Osteoblast (primary cell): ENCODE results near the gene SPATA31D4. TPM values are rescaled to one million over a fixed set of nuclear protein-coding genes. Genes with fewer than 3 reads are reported as not detected.
"Not testable (repeated sequence)": the region's sequence is repeated elsewhere in the genome, so short reads cannot be mapped to it uniquely, and the experiment has no call there.

Source experiments
- DNase-seq: peaks from one replicate; pipeline ENCODE4 v3.0.0; 2011; ENCODE audit warnings: low spot score, mixed read lengths; ENCODE audit not compliant: insufficient read length; ENCODE audit errors: missing footprints
- H2AFZ ChIP-seq: 2 replicates; pipeline ENCODE4 v1.6.0; 2011; ENCODE audit warnings: mild to moderate bottlenecking, low read length
- H3K27ac ChIP-seq: 2 replicates; pipeline ENCODE4 v1.5.1; 2011; ENCODE audit warnings: mild to moderate bottlenecking, low read depth, low read length, moderate library complexity
- H3K27me3 ChIP-seq: 2 replicates; pipeline ENCODE4 v1.6.0; 2012; ENCODE audit warnings: mild to moderate bottlenecking, control low read depth, inconsistent platforms, low read length, moderate library complexity; ENCODE audit not compliant: insufficient read depth
- H3K36me3 ChIP-seq: 2 replicates; pipeline ENCODE4 v1.5.1; 2011; ENCODE audit warnings: mild to moderate bottlenecking, low read length, control low read depth, moderate library complexity; ENCODE audit not compliant: insufficient read depth
- H3K4me1 ChIP-seq: 2 replicates; pipeline ENCODE4 v1.5.1; 2011; ENCODE audit warnings: mild to moderate bottlenecking, low read length, control low read depth, moderate library complexity; ENCODE audit not compliant: insufficient read depth
- H3K4me2 ChIP-seq: 2 replicates; pipeline ENCODE4 v1.6.0; 2011; ENCODE audit warnings: mild to moderate bottlenecking, low read length; ENCODE audit not compliant: insufficient read depth
- H3K4me3 ChIP-seq: fragments of 200-600 bp; sonication (generic); 3 replicates; pipeline ENCODE4 v1.5.1; 2012; ENCODE audit warnings: mild to moderate bottlenecking, low read length, inconsistent platforms; ENCODE audit not compliant: insufficient read depth
- H3K79me2 ChIP-seq: 2 replicates; pipeline ENCODE4 v1.6.0; 2012; ENCODE audit warnings: mild to moderate bottlenecking, low read length, control low read depth, inconsistent platforms; ENCODE audit not compliant: insufficient read depth
- H3K9me3 ChIP-seq: 2 replicates; pipeline ENCODE4 v1.5.1; 2011; ENCODE audit warnings: low read depth, low read length, control low read depth
- H4K20me1 ChIP-seq: 2 replicates; pipeline ENCODE4 v1.6.0; 2012; ENCODE audit warnings: mild to moderate bottlenecking, low read length, control low read depth; ENCODE audit not compliant: insufficient read depth
- total RNA-seq: library from RNA; depleted of rRNA; stranded (reverse); fragments of >200 nt; gene quantifications from 2 replicates; pipeline ENCODE4 v1.2.3, GENCODE V29; 2012
- TF ChIP-seq, protein P1 (sequence below): IDR thresholded peaks from 2 replicates; pipeline ENCODE4 v1.5.1; 2011; ENCODE audit warnings: mild to moderate bottlenecking, low read depth, low read length, moderate library complexity; ENCODE audit errors: extremely low read depth

SPATA31D4 gene
- total RNA-seq, 1 donor = not detected

DNA sequence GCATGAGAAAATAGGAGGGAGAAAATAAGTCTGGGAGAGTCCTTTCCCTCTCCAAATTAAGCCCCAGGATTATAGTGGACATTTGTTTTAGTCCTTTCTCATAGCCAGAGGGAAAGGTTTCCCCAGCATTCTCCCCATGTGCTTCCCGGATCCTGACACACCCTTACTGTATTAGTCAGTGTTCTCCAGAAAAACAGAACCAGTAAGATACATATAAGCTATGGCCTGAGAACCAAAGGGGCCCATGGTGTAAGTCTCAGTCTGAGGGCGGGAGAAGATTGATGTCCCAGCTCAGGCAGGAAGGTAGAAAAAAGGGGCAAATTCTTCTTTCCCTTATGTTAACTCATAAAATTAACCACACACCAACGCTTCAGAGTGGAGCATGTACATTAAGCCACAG, 25.6 kb upstream of the SPATA31D4 start:
- H4K20me1 ChIP-seq = no peaks in the 10 kb centered on the region
- no peak overlapping the region for H2AFZ ChIP-seq
- H3K4me1 ChIP-seq = peaks cover 3% of the 10 kb centered on the region
- no peaks in the 10 kb centered on the region for H3K9me3 ChIP-seq
- H3K27ac ChIP-seq = no peak overlapping the region
- TF ChIP-seq, protein P1, sequence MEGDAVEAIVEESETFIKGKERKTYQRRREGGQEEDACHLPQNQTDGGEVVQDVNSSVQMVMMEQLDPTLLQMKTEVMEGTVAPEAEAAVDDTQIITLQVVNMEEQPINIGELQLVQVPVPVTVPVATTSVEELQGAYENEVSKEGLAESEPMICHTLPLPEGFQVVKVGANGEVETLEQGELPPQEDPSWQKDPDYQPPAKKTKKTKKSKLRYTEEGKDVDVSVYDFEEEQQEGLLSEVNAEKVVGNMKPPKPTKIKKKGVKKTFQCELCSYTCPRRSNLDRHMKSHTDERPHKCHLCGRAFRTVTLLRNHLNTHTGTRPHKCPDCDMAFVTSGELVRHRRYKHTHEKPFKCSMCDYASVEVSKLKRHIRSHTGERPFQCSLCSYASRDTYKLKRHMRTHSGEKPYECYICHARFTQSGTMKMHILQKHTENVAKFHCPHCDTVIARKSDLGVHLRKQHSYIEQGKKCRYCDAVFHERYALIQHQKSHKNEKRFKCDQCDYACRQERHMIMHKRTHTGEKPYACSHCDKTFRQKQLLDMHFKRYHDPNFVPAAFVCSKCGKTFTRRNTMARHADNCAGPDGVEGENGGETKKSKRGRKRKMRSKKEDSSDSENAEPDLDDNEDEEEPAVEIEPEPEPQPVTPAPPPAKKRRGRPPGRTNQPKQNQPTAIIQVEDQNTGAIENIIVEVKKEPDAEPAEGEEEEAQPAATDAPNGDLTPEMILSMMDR = no peak
- no peak overlapping the region for H3K4me2 ChIP-seq
- peak; percentile 25 for DNase-seq
- no peak overlapping the region for H3K4me3 ChIP-seq
- no peaks in the 10 kb centered on the region for H3K27me3 ChIP-seq
- no peaks in the 10 kb centered on the region for H3K79me2 ChIP-seq
- H3K36me3 ChIP-seq = no peaks in the 10 kb centered on the region

DNA sequence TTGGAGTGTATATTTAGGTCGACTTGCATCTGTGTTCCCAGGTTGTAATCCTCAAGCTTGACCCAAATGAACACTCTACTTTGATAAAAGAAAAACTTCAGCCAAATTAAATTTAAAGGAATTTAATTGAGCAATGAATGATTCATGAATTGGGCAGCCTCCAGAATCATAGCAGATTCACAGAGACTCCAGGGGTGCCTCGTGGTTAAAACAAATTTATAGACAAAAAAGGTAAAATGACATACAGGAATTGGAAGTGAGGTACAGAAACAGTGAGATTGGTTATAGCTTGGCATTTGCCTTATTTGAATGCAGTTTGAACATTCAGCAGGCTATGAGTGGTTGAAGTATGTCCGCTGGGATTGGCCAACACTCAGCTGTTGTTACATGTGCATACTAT, 21.6 kb upstream of the SPATA31D4 start:
- DNase-seq = no peak
- Histone ChIP-seq H3K4me1 (peaks cover 3% of the 10 kb centered on the region), H3K27me3 (no peaks in the 10 kb centered on the region), H3K79me2 (no peaks in the 10 kb centered on the region), H3K9me3 (no peaks in the 10 kb centered on the region), H3K4me2 (no peak overlapping the region), H3K4me3 (no peak overlapping the region), H4K20me1 (no peaks in the 10 kb centered on the region), H3K36me3 (no peaks in the 10 kb centered on the region), H3K27ac (no peak overlapping the region), H2AFZ (no peak overlapping the region)
- TF ChIP-seq, protein P1 = no peak

DNA sequence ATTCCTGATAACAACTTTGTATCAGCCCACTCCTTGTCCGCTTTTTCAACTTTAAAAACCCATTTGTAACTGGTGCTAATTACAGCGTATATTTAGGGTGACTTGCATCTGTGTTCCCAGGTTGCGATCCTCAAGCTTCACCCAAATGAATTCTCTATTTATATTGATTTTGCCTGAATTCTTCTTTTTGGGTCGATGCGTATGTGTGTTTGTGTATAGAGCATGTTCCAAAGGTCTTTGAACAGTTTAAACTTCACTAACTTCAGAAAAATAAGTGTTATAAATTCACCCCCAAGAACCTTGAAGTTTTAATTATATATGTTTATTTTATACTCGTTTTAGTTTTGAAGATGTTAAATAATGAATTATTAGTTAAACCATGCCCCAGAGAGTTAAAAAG, 16.1 kb upstream of the SPATA31D4 start:
- no peaks in the 10 kb centered on the region for H3K9me3 ChIP-seq
- H3K4me3 ChIP-seq = no peak overlapping the region
- H3K27me3 ChIP-seq = no peaks in the 10 kb centered on the region
- no peaks in the 10 kb centered on the region for H3K36me3 ChIP-seq
- no peaks in the 10 kb centered on the region for H4K20me1 ChIP-seq
- H3K79me2 ChIP-seq = no peaks in the 10 kb centered on the region
- no peak overlapping the region for H3K27ac ChIP-seq
- H3K4me2 ChIP-seq = no peak overlapping the region
- H2AFZ ChIP-seq = no peak overlapping the region
- DNase-seq = no peak
- TF ChIP-seq, protein P1 = no peak
- H3K4me1 ChIP-seq = no peaks in the 10 kb centered on the region

DNA sequence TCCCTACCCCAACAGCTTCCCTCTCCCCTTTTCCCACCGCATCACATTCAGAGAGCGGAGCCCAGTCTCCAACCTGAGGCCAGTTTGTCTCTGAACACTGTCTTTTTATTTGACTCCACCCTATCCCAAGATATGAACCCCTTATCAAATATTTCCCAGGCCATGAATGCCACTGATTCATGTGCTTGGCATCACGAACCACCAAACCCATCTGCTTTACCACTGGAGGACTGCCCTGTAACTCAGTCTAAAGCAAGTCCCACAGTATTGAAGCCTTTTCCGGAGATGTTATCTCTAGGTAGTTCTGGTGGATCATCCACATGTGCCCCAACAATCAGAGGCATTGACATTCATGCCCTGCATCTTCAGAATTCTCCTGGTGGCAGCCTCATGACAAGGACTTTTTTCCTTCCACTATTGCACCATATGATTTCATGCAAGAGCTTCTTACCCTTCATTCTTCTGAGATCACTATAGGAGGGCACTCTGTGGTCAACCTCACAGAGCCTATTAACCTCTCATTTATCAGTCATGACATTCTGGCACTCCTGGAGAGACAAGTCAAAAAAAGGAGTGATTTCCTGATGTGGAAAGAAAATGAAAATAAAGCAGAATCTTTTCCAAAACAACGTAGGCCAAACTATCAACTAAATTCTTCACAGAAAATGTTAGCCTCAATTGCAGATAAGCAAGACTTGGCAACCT, 12.3 kb upstream of the SPATA31D4 start:
- Histone ChIP-seq H3K4me3 (no peak overlapping the region), H3K36me3 (no peaks in the 10 kb centered on the region), H3K27me3 (no peaks in the 10 kb centered on the region), H3K9me3 (no peaks in the 10 kb centered on the region), H4K20me1 (no peaks in the 10 kb centered on the region), H3K79me2 (no peaks in the 10 kb centered on the region), H3K27ac (no peak overlapping the region), H3K4me2 (no peak overlapping the region), H2AFZ (no peak overlapping the region), H3K4me1 (no peaks in the 10 kb centered on the region)
- TF ChIP-seq, protein P1 = no peak
- no peak for DNase-seq

DNA sequence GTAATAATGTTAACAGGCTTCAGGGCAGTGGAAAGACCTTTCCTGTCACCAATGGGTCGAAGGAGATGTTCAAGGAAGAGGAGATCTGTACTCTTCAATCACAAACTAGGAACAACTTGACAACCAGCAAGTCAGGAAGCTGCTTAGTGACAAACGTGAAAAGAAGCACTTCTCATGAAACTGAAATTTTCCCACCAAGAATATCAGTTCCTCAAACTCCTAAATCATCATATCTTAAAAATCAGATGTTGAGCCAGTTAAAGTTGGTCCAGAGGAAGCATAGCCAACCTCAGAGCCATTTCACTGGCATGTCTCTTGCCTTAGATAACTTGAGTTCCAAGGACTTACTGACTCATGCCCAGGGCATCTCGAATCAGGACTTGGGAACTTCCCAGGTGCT, 9.7 kb upstream of the SPATA31D4 start:
- not testable (repeated sequence) for H3K79me2 ChIP-seq, H4K20me1 ChIP-seq, DNase-seq, H2AFZ ChIP-seq, H3K27ac ChIP-seq, H3K4me1 ChIP-seq, H3K9me3 ChIP-seq, H3K36me3 ChIP-seq, H3K27me3 ChIP-seq, H3K4me3 ChIP-seq, H3K4me2 ChIP-seq

DNA sequence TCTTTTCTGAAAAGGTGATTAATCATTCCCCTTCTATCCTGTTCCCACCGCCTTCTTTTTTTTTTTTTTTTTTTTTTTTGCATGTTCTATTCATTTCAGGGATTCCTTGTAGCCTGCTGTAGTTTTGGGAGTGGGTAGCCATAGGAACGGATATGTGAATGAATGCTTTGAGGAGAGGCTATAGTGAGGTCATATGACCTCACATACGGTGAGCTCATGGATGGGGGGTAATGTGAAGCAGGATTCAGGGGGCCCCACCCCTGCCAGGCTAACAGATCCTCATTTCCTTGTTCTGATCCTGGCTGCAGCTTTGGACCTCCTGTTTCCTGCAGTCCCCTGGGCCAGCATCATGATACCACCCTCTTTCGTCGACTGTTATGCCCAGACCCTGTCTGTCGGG, 1.9 kb downstream of the SPATA31D4 start:
- H3K27ac ChIP-seq, H4K20me1 ChIP-seq, H3K27me3 ChIP-seq, H3K4me3 ChIP-seq, H2AFZ ChIP-seq, H3K9me3 ChIP-seq, H3K4me2 ChIP-seq, H3K79me2 ChIP-seq, H3K4me1 ChIP-seq, H3K36me3 ChIP-seq, DNase-seq: not testable (repeated sequence)
